Astrocyte (in vitro differentiated cells and primary cell): ENCODE results near the gene LTB. TPM values are rescaled to one million over a fixed set of nuclear protein-coding genes. Genes with fewer than 3 reads are reported as not detected.

ENCODE experiments used
- DNase-seq: peaks from one replicate; pipeline ENCODE4 v3.0.0-alpha.2; 2010; ENCODE audit warnings: low read depth
- FAIRE-seq: peaks from 2 replicates; lab custom pipeline; 2011; peaks lifted over from hg19 to GRCh38; lab: Jason Lieb, UNC
- H2AFZ ChIP-seq: 2 replicates; pipeline ENCODE4 v1.6.0; 2012; ENCODE audit warnings: low read depth, low read length, inconsistent platforms
- H3K27ac ChIP-seq: 2 replicates; pipeline ENCODE4 v1.5.1; 2011; ENCODE audit warnings: low read depth, low read length, inconsistent platforms
- H3K27me3 ChIP-seq: 2 replicates; pipeline ENCODE4 v1.6.0; 2011; ENCODE audit warnings: low read length, inconsistent platforms; ENCODE audit not compliant: insufficient read depth
- H3K36me3 ChIP-seq: 2 replicates; pipeline ENCODE4 v1.5.1; 2011; ENCODE audit warnings: low read length, inconsistent platforms; ENCODE audit not compliant: insufficient read depth
- H3K4me1 ChIP-seq: 2 replicates; pipeline ENCODE4 v1.5.1; 2011; ENCODE audit warnings: low read length, inconsistent platforms; ENCODE audit not compliant: insufficient read depth
- H3K4me2 ChIP-seq: 2 replicates; pipeline ENCODE4 v1.6.0; 2012; ENCODE audit warnings: low read length, inconsistent platforms
- H3K4me3 ChIP-seq: 2 replicates; pipeline ENCODE4 v1.5.1; 2011; ENCODE audit warnings: low read depth, mild to moderate bottlenecking, low read length, inconsistent platforms; ENCODE audit not compliant: insufficient read depth
- H3K79me2 ChIP-seq: 2 replicates; pipeline ENCODE4 v1.6.0; 2012; ENCODE audit warnings: mild to moderate bottlenecking, low read length, inconsistent platforms; ENCODE audit not compliant: insufficient read depth
- H3K9ac ChIP-seq: 2 replicates; pipeline ENCODE4 v1.6.0; 2012; ENCODE audit warnings: mild to moderate bottlenecking, low read length, inconsistent platforms
- H3K9me3 ChIP-seq: 2 replicates; pipeline ENCODE4 v1.5.1; 2012; ENCODE audit warnings: low read depth, mild to moderate bottlenecking, low read length, inconsistent platforms; ENCODE audit not compliant: insufficient read depth
- H4K20me1 ChIP-seq: 2 replicates; pipeline ENCODE4 v1.6.0; 2012; ENCODE audit warnings: low read length, inconsistent platforms; ENCODE audit not compliant: insufficient read depth
- H3K27ac Mint-ChIP-seq: one replicate; pipeline ENCODE4 v1.8.0; 2021; ENCODE audit warnings: mild to moderate bottlenecking, mixed read lengths; ENCODE audit not compliant: unreplicated experiment
- H3K27me3 Mint-ChIP-seq: one replicate; pipeline ENCODE4 v1.8.0; 2021; ENCODE audit warnings: low read depth, mixed read lengths; ENCODE audit not compliant: unreplicated experiment
- H3K36me3 Mint-ChIP-seq: one replicate; pipeline ENCODE4 v1.8.0; 2021; ENCODE audit warnings: low read depth, mixed read lengths; ENCODE audit not compliant: unreplicated experiment
- H3K4me1 Mint-ChIP-seq: one replicate; pipeline ENCODE4 v1.8.0; 2021; ENCODE audit warnings: low read depth, mixed read lengths; ENCODE audit not compliant: unreplicated experiment
- H3K4me3 Mint-ChIP-seq: one replicate; pipeline ENCODE4 v1.8.0; 2021; ENCODE audit warnings: mild to moderate bottlenecking, moderate library complexity, mixed read lengths; ENCODE audit not compliant: unreplicated experiment
- H3K9me3 Mint-ChIP-seq: one replicate; pipeline ENCODE4 v1.8.0; 2021; ENCODE audit warnings: mild to moderate bottlenecking, mixed read lengths; ENCODE audit not compliant: unreplicated experiment
- EZH2 ChIP-seq: IDR thresholded peaks from 2 replicates; pipeline ENCODE4 v1.6.1; 2012; ENCODE audit warnings: mild to moderate bottlenecking, low read length, inconsistent platforms; ENCODE audit not compliant: insufficient read depth
- total RNA-seq: library from RNA; stranded (reverse); gene quantifications from 2 replicates; pipeline ENCODE4 v1.2.1, GENCODE V29; 2021
- TF ChIP-seq, protein P1 (sequence below): IDR thresholded peaks from 2 replicates; pipeline ENCODE4 v1.5.1; 2011; ENCODE audit warnings: low read depth, mild to moderate bottlenecking, inconsistent platforms, low read length, moderate library complexity; ENCODE audit not compliant: insufficient read depth

LTB gene
- total RNA-seq, 1 donor from 2014 or later: 0.52 TPM

- H3K4me1 ChIP-seq: peaks cover 7% of the 10 kb centered on the region
- no peaks in the 10 kb centered on the region for H3K79me2 ChIP-seq
- H4K20me1 ChIP-seq: no peaks in the 10 kb centered on the region
- H3K9me3 ChIP-seq: no peaks in the 10 kb centered on the region
- H3K36me3 ChIP-seq: no peaks in the 10 kb centered on the region
- no peak within 1 kb of the TSS for H3K9ac ChIP-seq
- peaks cover 8% of the 10 kb centered on the region for H3K27me3 Mint-ChIP-seq
- TF ChIP-seq, protein P1, sequence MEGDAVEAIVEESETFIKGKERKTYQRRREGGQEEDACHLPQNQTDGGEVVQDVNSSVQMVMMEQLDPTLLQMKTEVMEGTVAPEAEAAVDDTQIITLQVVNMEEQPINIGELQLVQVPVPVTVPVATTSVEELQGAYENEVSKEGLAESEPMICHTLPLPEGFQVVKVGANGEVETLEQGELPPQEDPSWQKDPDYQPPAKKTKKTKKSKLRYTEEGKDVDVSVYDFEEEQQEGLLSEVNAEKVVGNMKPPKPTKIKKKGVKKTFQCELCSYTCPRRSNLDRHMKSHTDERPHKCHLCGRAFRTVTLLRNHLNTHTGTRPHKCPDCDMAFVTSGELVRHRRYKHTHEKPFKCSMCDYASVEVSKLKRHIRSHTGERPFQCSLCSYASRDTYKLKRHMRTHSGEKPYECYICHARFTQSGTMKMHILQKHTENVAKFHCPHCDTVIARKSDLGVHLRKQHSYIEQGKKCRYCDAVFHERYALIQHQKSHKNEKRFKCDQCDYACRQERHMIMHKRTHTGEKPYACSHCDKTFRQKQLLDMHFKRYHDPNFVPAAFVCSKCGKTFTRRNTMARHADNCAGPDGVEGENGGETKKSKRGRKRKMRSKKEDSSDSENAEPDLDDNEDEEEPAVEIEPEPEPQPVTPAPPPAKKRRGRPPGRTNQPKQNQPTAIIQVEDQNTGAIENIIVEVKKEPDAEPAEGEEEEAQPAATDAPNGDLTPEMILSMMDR: no peak
- TF ChIP-seq EZH2: no peak
- H3K27ac Mint-ChIP-seq: no peak within 1 kb of the TSS
- H3K9me3 Mint-ChIP-seq: no peaks in the 10 kb centered on the region
- peaks cover 3% of the 10 kb centered on the region for H3K4me1 Mint-ChIP-seq
- H3K4me3 Mint-ChIP-seq: peak within 1 kb of the TSS; percentile 21
- no peaks in the 10 kb centered on the region for H3K36me3 Mint-ChIP-seq
- H3K27ac ChIP-seq: no peak within 1 kb of the TSS
- H3K4me2 ChIP-seq: no peak within 1 kb of the TSS
- no peak within 1 kb of the TSS for H2AFZ ChIP-seq
- H3K27me3 ChIP-seq: no peaks in the 10 kb centered on the region
- FAIRE-seq (no peak), DNase-seq (no peak)
- no peak within 1 kb of the TSS for H3K4me3 ChIP-seq
Measured at GRCh38 chr6:31586008-31586407, 3.8 kb upstream of the LTB start, which contains the start of gene LST1. LST1 (plus strand) TSS chr6:31586277; CDS start chr6:31587300, 1,023 bp downstream.

DNA sequence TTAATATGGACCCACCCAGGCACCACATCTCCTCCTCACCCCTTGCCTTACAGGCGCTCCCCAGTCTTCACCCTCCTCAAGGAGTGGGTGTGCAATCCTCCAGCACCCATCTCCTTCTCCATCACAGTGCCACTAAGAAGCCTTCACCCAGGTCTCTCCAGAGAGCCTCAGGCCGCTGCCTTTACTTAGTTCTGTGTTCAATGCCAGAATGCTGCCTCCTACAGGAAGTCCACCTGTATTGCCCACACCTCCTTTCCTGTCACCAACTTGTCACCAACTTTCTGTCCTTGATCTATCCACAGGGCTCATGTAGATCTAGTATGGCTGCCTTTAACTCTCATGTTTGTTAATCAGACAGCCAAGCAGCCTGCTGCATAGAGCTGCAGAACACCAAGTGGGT lies 3.3 kb upstream of the LTB start:
- Mint-ChIP-seq H3K4me3 (peak overlapping the region; percentile 21), H3K36me3 (no peaks in the 10 kb centered on the region), H3K27ac (no peak overlapping the region), H3K4me1 (peaks cover 3% of the 10 kb centered on the region), H3K27me3 (peaks cover 8% of the 10 kb centered on the region), H3K9me3 (no peaks in the 10 kb centered on the region)
- H3K27ac ChIP-seq: no peak overlapping the region
- H4K20me1 ChIP-seq: no peaks in the 10 kb centered on the region
- peaks cover 9% of the 10 kb centered on the region for H3K4me1 ChIP-seq
- no peak for TF ChIP-seq EZH2
- TF ChIP-seq, protein P1: peak; percentile 16
- no peak overlapping the region for H3K9ac ChIP-seq
- H3K36me3 ChIP-seq: no peaks in the 10 kb centered on the region
- FAIRE-seq: no peak
- H3K79me2 ChIP-seq: no peaks in the 10 kb centered on the region
- no peaks in the 10 kb centered on the region for H3K27me3 ChIP-seq
- no peak overlapping the region for H3K4me3 ChIP-seq
- H3K9me3 ChIP-seq: no peaks in the 10 kb centered on the region
- no peak for DNase-seq
- H3K4me2 ChIP-seq: no peak overlapping the region
- no peak overlapping the region for H2AFZ ChIP-seq

DNA sequence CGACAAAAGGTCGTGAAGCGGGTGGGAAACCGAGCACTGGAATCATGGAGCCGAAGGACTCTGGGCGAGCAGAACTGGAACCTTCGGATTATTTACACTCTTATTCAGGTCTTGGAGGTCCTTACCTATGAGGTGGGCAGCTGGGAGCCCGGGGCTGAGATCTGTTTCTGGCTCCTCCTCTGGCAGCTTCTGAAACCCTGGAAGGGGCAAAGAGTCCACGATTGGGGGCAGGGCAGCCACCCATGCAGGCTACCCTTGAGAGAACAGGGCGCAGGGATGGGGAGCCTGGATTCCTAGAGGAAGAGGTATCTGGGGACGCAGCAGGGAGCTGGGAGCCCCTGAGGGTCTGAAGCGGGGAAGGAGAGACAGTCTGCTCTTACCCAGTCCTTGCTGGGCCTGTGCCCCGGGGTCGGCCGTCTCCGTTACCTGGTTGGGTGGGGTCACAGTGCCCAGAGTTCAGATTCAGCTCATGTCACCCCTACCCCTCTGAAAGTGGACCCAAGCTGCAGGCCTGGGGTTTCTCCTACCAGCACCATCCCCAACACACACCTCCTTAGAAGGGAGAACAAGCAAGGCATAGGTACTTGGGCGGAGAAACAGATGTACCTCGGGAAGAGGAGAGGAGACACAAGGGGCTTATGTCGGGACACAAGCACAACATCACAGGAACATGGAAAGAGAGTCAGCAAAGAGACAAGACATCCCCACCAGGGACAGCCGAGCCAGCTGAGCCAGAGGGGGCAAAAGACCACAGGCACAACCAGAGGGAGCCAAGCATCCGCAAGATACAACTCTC lies 592 bp downstream of the LTB start:
- no peaks in the 10 kb centered on the region for H3K79me2 ChIP-seq
- Mint-ChIP-seq H3K36me3 (no peaks in the 10 kb centered on the region), H3K9me3 (no peaks in the 10 kb centered on the region), H3K27ac (peak overlapping the region; percentile 48), H3K27me3 (peaks cover 6% of the 10 kb centered on the region), H3K4me3 (peak overlapping the region; percentile 98), H3K4me1 (peaks cover 4% of the 10 kb centered on the region)
- no peak for TF ChIP-seq EZH2
- TF ChIP-seq, protein P1: no peak
- H3K4me2 ChIP-seq: peak overlapping the region; percentile 95
- no peak for FAIRE-seq
- no peaks in the 10 kb centered on the region for H4K20me1 ChIP-seq
- no peaks in the 10 kb centered on the region for H3K36me3 ChIP-seq
- H3K4me1 ChIP-seq: peaks cover 11% of the 10 kb centered on the region
- no peak for DNase-seq
- H2AFZ ChIP-seq: peak overlapping the region; percentile 98
- no peak overlapping the region for H3K27ac ChIP-seq
- peak overlapping the region; percentile 86 for H3K9ac ChIP-seq
- H3K4me3 ChIP-seq: peak overlapping the region; percentile 77
- H3K9me3 ChIP-seq: no peaks in the 10 kb centered on the region
- no peaks in the 10 kb centered on the region for H3K27me3 ChIP-seq
